K562 (cell line): ENCODE measurements around the gene SAMD14. TPM values are rescaled to one million over a fixed set of nuclear protein-coding genes. Genes with fewer than 3 reads are reported as not detected.

Source experiments
- BDP1 ChIP-seq: IDR thresholded peaks from 3 replicates; pipeline ENCODE4 v1.6.1; 2011; ENCODE audit not compliant: insufficient read length, insufficient read depth
- DIDO1 ChIP-seq: fragments of 450-650 bp; IDR thresholded peaks from 2 replicates; pipeline ENCODE4 v1.6.1; 2016; ENCODE audit warnings: low read depth, missing biosample characterization, missing genetic modification characterization
- FOS ChIP-seq: IDR thresholded peaks from 3 replicates; pipeline ENCODE4 v1.6.1; 2011; ENCODE audit not compliant: insufficient read length; ENCODE audit errors: extremely low read depth
- KLF16 ChIP-seq: IDR thresholded peaks from 2 replicates; pipeline ENCODE4 v1.6.1; 2016; ENCODE audit warnings: antibody characterized with exemption
- MXD1 ChIP-seq: fragments of 250-450 bp; sonication (Bioruptor Pico); IDR thresholded peaks from 2 replicates; pipeline ENCODE4 v1.8.0; 2021; ENCODE audit warnings: borderline replicate concordance, mild to moderate bottlenecking, moderate library complexity; ENCODE audit not compliant: poor library complexity, severe bottlenecking
- MYC ChIP-seq, 2 experiments: fragments of 250-450 bp in 1 of 2; sonication (Bioruptor Pico) in 1 of 2; IDR thresholded peaks; 2 replicates each; pipeline versions ENCODE4 v1.5.1 to v1.6.1; 2012 to 2021; ENCODE audit warnings: low read depth in 2 of 2, borderline replicate concordance in 1 of 2, improper control_type of control experiment in 1 of 2, low read length in 1 of 2, mild to moderate bottlenecking in 1 of 2, moderate library complexity in 1 of 2
- ZBTB7A ChIP-seq: IDR thresholded peaks from 2 replicates; pipeline ENCODE4 v1.6.1; 2011; ENCODE audit warnings: low read depth, mild to moderate bottlenecking, low read length, moderate library complexity, borderline replicate concordance; ENCODE audit not compliant: control insufficient read depth
- ZNF124 ChIP-seq: sonication (generic); formaldehyde crosslinking; IDR thresholded peaks from 2 replicates; pipeline ENCODE4 v1.8.1; 2022; ENCODE audit warnings: missing genetic modification reagents
- ZNF184 ChIP-seq: sonication (generic); formaldehyde crosslinking; IDR thresholded peaks from 2 replicates; pipeline ENCODE4 v1.5.0; 2020; ENCODE audit warnings: missing genetic modification reagents
- polyA plus RNA-seq, 8 experiments: library from polyadenylated mRNA; depleted of rRNA in 4 of 8; stranded (reverse) in 5 of 8; unstranded in 3 of 8; fragments of >200 nt; fragmentation: Nextera tagmentation in 2 of 8; fragmentation: Illumina TruSeq in 1 of 8; extraction: Ambion mirVana in 2 of 8; extraction: Trizol in 1 of 8; gene quantifications; 2 replicates each; pipeline versions ENCODE4 v1.2.1 to v1.2.3, GENCODE V29; 2011 to 2014; ENCODE audit warnings: inconsistent platforms in 1 of 8, missing spikeins in 1 of 8
- total RNA-seq, 7 experiments: library from RNA; depleted of rRNA in 6 of 7; stranded (reverse); fragments of >200 nt in 6 of 7; fragmentation: Illumina TruSeq in 2 of 7; extraction: Trizol in 2 of 7; gene quantifications; 2 replicates each; pipeline versions ENCODE4 v1.2.1 to v1.2.3, GENCODE V29; 2011 to 2021; ENCODE audit warnings: low replicate concordance in 1 of 7
- TF ChIP-seq, protein P1 (sequence below): fragments of 450-650 bp; IDR thresholded peaks from 2 replicates; pipeline ENCODE4 v1.6.1; 2016; ENCODE audit warnings: mild to moderate bottlenecking

Gene SAMD14
- total and polyA plus RNA-seq, 9 of the 15 experiments (the other 6 are each of a cell fraction or from before 2014, with no cell fraction given): 0.04 to 0.07 TPM; not detected in 7

DNA sequence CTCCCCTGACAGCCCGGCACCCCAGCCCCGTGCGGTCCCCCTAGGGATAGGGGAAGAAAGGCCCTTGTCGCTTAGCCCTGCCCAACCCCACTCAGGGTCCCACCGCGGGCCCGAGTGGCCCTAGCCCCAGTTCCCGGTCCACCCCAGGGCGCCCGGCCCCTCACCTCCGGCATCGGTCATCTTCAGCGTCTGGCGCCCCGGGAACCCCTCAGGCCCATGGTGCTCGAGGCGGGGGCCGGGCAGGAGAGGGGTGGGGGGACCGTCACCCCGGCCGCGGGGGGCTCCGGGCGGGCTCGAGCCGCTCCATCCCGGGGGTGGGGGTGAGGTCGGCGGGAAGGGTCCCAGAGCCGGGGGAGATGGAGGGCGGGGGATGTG lies 620 bp downstream of the SAMD14 start (continued):
- TF ChIP-seq, protein P1, sequence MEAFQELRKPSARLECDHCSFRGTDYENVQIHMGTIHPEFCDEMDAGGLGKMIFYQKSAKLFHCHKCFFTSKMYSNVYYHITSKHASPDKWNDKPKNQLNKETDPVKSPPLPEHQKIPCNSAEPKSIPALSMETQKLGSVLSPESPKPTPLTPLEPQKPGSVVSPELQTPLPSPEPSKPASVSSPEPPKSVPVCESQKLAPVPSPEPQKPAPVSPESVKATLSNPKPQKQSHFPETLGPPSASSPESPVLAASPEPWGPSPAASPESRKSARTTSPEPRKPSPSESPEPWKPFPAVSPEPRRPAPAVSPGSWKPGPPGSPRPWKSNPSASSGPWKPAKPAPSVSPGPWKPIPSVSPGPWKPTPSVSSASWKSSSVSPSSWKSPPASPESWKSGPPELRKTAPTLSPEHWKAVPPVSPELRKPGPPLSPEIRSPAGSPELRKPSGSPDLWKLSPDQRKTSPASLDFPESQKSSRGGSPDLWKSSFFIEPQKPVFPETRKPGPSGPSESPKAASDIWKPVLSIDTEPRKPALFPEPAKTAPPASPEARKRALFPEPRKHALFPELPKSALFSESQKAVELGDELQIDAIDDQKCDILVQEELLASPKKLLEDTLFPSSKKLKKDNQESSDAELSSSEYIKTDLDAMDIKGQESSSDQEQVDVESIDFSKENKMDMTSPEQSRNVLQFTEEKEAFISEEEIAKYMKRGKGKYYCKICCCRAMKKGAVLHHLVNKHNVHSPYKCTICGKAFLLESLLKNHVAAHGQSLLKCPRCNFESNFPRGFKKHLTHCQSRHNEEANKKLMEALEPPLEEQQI: no peak
- TF ChIP-seq DIDO1 (tag): no peak
- no peak for TF ChIP-seq ZNF184
- TF ChIP-seq ZBTB7A: 0 out of 2 replicates have a peak, but pooled peaks have one; percentile 32
- no peak for TF ChIP-seq MYC (IDR thresholded peaks at IDR 0.05; ENCODE audit: low read depth, low read length)
- TF ChIP-seq MYC (CRISPR knock-in tag; IDR thresholded peaks at IDR 0.05; ENCODE audit: borderline replicate concordance, low read depth): no peak
- TF ChIP-seq FOS: no peak
- TF ChIP-seq ZNF124: no peak
- no peak for TF ChIP-seq MXD1 (CRISPR knock-in tag)
- TF ChIP-seq BDP1: no peak
- no peak for TF ChIP-seq KLF16
- TF ChIP-seq, all 486 proteins: peak for 2
